Chondrocyte (in vitro differentiated cells): ENCODE measurements around the gene BAD. TPM values are rescaled to one million over a fixed set of nuclear protein-coding genes. Genes with fewer than 3 reads are reported as not detected.

ENCODE experiments used
- DNase-seq: peaks from one replicate; pipeline ENCODE4 v3.0.0; 2021; ENCODE audit warnings: mixed read lengths, low spot score
- H3K27ac Mint-ChIP-seq: one replicate; pipeline ENCODE4 v1.8.0; 2021; ENCODE audit warnings: mild to moderate bottlenecking, moderate library complexity, mixed read lengths; ENCODE audit not compliant: unreplicated experiment
- H3K27me3 Mint-ChIP-seq: 2 replicates; pipeline ENCODE4 v1.8.0; 2021; ENCODE audit warnings: low read depth, mixed read lengths
- H3K36me3 Mint-ChIP-seq: 2 replicates; pipeline ENCODE4 v1.8.0; 2021; ENCODE audit warnings: low read depth, mixed read lengths
- H3K4me1 Mint-ChIP-seq: 2 replicates; pipeline ENCODE4 v1.8.0; 2021; ENCODE audit warnings: low read depth, mild to moderate bottlenecking, mixed read lengths
- H3K4me3 Mint-ChIP-seq: one replicate; pipeline ENCODE4 v1.8.0; 2021; ENCODE audit warnings: mild to moderate bottlenecking, moderate library complexity, mixed read lengths; ENCODE audit not compliant: unreplicated experiment
- H3K9me3 Mint-ChIP-seq: 2 replicates; pipeline ENCODE4 v1.8.0; 2021; ENCODE audit warnings: low read depth, mixed read lengths
- total RNA-seq: library from RNA; stranded (reverse); gene quantifications from 3 replicates; pipeline ENCODE4 v1.2.1, GENCODE V29; 2021
- TF ChIP-seq, protein P1 (sequence below): fragments of 200-600 bp; sonication (generic); IDR thresholded peaks from 2 replicates; pipeline ENCODE4 v1.5.0; 2021; ENCODE audit warnings: antibody characterized with exemption, mild to moderate bottlenecking, moderate library complexity

BAD gene
- total RNA-seq, 1 donor from 2014 or later, result 56.8 TPM

DNA sequence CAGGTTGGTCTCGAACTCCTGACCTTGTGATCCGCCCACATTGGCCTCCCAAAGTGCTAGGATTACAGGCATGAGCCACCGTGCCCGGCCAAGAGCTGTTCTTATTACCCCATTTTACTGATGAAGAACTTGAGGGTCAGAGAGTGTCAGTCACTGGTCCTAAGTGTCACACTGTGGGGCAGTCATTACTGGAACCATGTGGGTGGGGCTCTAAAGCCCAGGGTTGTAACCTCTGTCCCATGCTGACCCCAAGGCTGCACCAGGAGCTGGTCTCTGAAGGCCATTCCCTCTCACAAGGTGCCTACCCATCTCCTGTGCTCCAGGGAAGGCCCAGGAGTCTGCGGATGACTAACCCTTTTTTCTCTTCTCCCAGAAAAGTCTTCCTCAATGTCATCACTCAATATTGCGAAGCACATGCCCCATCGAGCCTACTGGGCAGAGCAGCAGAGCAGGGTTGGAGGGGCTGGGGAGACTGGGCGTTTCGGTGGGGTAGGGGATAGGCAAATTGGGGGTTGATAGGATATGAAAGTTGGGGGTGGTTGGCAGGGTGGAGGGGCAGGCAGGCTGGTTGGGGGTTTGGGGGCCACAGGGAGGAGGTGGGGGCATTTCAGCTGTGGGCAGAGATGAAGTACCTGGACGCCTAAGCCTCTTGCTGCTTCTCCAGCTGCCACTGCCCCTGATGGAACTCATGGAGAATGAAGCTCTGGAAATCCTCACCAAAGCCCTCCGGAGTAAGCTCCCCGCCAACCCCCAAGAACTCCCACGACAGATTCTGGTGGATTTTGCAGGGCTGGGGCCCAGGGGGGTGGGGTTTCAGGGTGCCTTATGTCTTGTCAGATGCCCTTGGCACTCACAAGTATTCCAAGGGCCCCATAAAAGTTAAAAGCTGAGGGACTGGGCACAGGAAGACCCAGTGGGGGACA lies 18.9 kb upstream of the BAD start:
- no peak for DNase-seq
- H3K4me1 Mint-ChIP-seq, result peaks cover 31% of the 10 kb centered on the region
- peaks cover 1% of the 10 kb centered on the region for H3K36me3 Mint-ChIP-seq
- peaks cover 11% of the 10 kb centered on the region for H3K27me3 Mint-ChIP-seq
- TF ChIP-seq, protein P1, sequence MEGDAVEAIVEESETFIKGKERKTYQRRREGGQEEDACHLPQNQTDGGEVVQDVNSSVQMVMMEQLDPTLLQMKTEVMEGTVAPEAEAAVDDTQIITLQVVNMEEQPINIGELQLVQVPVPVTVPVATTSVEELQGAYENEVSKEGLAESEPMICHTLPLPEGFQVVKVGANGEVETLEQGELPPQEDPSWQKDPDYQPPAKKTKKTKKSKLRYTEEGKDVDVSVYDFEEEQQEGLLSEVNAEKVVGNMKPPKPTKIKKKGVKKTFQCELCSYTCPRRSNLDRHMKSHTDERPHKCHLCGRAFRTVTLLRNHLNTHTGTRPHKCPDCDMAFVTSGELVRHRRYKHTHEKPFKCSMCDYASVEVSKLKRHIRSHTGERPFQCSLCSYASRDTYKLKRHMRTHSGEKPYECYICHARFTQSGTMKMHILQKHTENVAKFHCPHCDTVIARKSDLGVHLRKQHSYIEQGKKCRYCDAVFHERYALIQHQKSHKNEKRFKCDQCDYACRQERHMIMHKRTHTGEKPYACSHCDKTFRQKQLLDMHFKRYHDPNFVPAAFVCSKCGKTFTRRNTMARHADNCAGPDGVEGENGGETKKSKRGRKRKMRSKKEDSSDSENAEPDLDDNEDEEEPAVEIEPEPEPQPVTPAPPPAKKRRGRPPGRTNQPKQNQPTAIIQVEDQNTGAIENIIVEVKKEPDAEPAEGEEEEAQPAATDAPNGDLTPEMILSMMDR, result no peak
- no peaks in the 10 kb centered on the region for H3K9me3 Mint-ChIP-seq
- no peak overlapping the region for H3K27ac Mint-ChIP-seq
- no peak overlapping the region for H3K4me3 Mint-ChIP-seq

DNA sequence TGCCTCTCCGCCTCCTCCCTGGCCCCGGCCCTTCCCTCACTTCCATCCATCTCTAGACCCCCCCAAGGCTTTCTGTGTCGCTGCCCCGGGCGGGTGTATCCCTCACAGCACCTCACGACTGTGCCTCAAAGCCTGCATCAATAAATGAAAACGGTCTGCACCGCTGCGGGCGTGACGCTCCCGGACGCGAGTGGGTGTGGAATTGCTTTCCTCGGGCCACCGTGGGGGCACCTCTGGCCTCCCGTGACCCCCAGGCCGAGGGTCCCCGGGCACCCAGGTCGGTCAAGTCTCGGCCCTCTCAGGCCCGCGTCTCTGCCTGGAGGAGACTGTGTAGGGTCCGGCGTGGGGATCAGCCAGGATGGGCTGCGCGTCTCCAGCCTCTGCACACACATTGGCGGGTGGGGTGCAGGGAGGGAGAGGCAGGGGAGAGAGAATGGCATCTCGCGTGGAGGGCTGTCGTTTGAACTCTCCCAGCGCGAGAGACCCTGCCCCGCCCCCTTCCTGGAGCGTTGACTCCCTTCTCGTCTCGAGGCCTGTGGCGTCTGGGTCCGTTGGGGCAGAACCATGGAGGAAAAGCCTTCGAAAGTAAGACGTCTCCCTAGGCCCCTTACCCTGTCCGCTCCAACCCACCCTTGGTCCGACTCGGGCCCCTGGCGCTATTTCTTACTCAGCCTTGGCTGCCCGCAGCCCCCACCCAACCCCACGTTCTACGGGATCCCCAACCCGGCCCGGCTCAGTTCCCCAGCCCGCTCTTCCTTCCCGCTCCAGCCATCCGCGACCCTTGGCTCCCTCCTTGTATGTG lies 15.6 kb upstream of the BAD start, which contains the start of gene CATSPERZ:
CATSPERZ (plus strand) TSS at position 512 of the 802 bp plus-strand sequence; CDS start at position 565, 53 bp downstream.
- peak within 1 kb of the TSS; percentile 63 for H3K27ac Mint-ChIP-seq
- peaks cover 24% of the 10 kb centered on the region for H3K27me3 Mint-ChIP-seq
- H3K4me3 Mint-ChIP-seq, result peak within 1 kb of the TSS; percentile 70

DNA sequence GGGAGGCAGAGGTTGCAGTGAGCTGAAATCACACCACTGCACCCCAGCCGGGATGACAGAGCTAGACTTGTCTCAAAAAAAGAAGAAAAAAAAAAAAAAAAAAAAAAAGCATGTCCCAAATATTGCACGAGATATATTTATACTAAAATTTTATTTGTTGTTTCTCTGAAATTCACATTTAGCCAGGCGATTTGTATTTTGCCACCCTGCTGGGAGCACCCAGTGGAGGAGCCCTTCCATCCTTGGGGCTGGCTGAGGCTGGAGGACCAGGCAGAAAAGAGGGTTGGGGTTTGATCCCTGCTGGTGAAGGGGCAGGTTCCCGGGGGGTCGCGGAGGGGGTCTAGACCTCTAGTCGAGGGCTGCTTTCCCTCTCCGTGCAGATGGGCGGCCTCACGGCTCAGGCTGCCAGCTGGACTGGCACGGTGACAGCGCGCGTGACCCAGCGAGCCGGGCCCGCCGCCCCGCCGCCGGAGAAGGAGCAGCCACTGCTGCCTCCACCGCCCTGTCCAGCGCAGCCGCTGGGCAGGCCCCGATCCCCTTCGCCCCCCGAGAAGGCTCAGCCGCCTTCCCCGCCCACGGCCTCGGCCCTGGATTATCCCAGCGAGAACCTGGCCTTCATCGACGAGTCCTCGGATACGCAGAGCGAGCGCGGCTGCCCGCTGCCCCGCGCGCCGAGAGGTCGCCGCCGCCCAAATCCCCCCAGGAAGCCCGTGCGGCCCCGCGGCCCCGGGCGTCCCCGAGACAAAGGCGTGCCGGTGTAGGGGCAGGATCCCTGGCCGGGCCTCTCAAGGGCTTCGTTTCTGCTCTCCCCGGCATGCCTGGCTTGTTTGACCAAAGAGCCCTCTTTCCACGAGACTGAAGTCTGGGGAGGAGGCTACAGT lies 14.7 kb upstream of the BAD start:
- peaks cover 24% of the 10 kb centered on the region for H3K27me3 Mint-ChIP-seq
- DNase-seq, result no peak
- H3K36me3 Mint-ChIP-seq, result no peaks in the 10 kb centered on the region
- H3K4me3 Mint-ChIP-seq, result peak overlapping the region; percentile 66
- no peaks in the 10 kb centered on the region for H3K9me3 Mint-ChIP-seq
- peaks cover 24% of the 10 kb centered on the region for H3K4me1 Mint-ChIP-seq
- TF ChIP-seq, protein P1, result peak; percentile 7
- H3K27ac Mint-ChIP-seq, result no peak overlapping the region

More for the DNA sequence above, 15.6 kb upstream of the BAD start, which contains the start of gene CATSPERZ:
- Mint-ChIP-seq H3K9me3 (no peaks in the 10 kb centered on the region), H3K4me1 (peaks cover 21% of the 10 kb centered on the region), H3K36me3 (no peaks in the 10 kb centered on the region)
- DNase-seq, result no peak
- TF ChIP-seq, protein P1, result no peak

DNA sequence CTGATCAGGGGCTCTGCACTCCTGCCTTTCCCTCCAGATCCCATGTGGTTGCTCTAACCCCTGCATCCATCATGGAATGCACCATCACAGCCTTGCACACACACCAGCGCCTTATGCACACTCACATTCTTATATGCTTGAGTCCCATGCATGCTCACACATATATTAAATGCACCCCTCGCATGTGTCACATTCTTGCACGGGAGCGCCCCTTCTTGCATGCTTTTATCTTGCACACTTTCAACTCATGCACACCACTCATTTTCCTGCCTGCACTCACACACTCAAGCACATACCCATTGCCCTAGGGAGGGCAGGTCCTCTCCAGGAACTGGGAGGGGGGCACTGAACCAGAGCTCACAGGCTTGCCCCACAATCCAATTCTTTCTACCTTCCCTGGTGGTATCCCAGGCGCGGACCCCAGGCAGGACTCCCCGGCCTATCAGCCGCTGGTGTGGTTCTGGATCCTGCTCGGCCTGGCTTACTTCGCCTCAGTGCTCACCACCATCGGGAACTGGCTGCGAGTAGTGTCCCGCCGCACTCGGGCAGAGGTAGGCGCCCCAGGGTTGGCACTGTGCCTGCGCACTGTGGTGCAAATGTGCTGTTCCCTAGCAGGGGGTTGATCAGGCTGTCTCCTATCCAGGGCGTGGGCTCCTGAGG lies 13.4 kb upstream of the BAD start:
- peaks cover 27% of the 10 kb centered on the region for H3K27me3 Mint-ChIP-seq
- peaks cover 22% of the 10 kb centered on the region for H3K4me1 Mint-ChIP-seq
- H3K27ac Mint-ChIP-seq, result no peak overlapping the region
- no peak overlapping the region for H3K4me3 Mint-ChIP-seq
- H3K9me3 Mint-ChIP-seq, result no peaks in the 10 kb centered on the region
- TF ChIP-seq, protein P1, result no peak
- DNase-seq, result no peak
- H3K36me3 Mint-ChIP-seq, result no peaks in the 10 kb centered on the region
